KMS-11 (cell line): ENCODE results near the gene APCDD1L.

ENCODE experiments used
- H2AFZ ChIP-seq: fragments of 200-600 bp; sonication (generic); 2 replicates; pipeline ENCODE4 v1.6.1; 2016; ENCODE audit warnings: antibody characterized with exemption, mixed run types, low read depth
- H3K27ac ChIP-seq: fragments of 200-600 bp; sonication (generic); 2 replicates; pipeline ENCODE4 v1.6.1; 2016; ENCODE audit warnings: mild to moderate bottlenecking, mixed run types
- H3K27me3 ChIP-seq: fragments of 200-600 bp; sonication (generic); 2 replicates; pipeline ENCODE4 v1.6.1; 2017; ENCODE audit warnings: mild to moderate bottlenecking, low read depth, mixed run types, moderate library complexity; ENCODE audit not compliant: insufficient read depth
- H3K36me3 ChIP-seq: fragments of 200-600 bp; sonication (generic); 2 replicates; pipeline ENCODE4 v1.6.1; 2017; ENCODE audit warnings: mild to moderate bottlenecking, mixed run types; ENCODE audit not compliant: insufficient read depth
- H3K4me1 ChIP-seq: fragments of 200-600 bp; sonication (generic); 2 replicates; pipeline ENCODE4 v1.6.1; 2016; ENCODE audit warnings: mild to moderate bottlenecking, low read depth, mixed run types; ENCODE audit not compliant: poor library complexity, severe bottlenecking
- H3K4me2 ChIP-seq: fragments of 200-600 bp; sonication (generic); 2 replicates; pipeline ENCODE4 v1.7.0; 2016; ENCODE audit warnings: mild to moderate bottlenecking, mixed run types
- H3K4me3 ChIP-seq: fragments of 200-600 bp; sonication (generic); IDR thresholded peaks from 2 replicates; pipeline ENCODE4 v1.6.1; 2017; ENCODE audit warnings: low read depth, low read length, mixed read lengths; ENCODE audit not compliant: insufficient read depth
- H3K79me2 ChIP-seq: fragments of 200-600 bp; sonication (generic); 2 replicates; pipeline ENCODE4 v1.6.1; 2016; ENCODE audit warnings: low read depth, mixed run types; ENCODE audit not compliant: insufficient read depth
- H3K9ac ChIP-seq: fragments of 200-600 bp; sonication (generic); 2 replicates; pipeline ENCODE4 v1.6.1; 2016; ENCODE audit warnings: mild to moderate bottlenecking, mixed run types
- H4K20me1 ChIP-seq: fragments of 200-600 bp; sonication (generic); 2 replicates; pipeline ENCODE4 v1.6.1; 2016; ENCODE audit warnings: mild to moderate bottlenecking, mixed run types; ENCODE audit not compliant: insufficient read depth
- TF ChIP-seq, protein P1 (sequence below): fragments of 200-600 bp; sonication (generic); conservative IDR thresholded peaks from 2 replicates; pipeline ENCODE4 v1.6.1; 2017; ENCODE audit warnings: low read depth, mild to moderate bottlenecking, antibody characterized with exemption, low read length, moderate library complexity, mixed read lengths

Gene APCDD1L

DNA sequence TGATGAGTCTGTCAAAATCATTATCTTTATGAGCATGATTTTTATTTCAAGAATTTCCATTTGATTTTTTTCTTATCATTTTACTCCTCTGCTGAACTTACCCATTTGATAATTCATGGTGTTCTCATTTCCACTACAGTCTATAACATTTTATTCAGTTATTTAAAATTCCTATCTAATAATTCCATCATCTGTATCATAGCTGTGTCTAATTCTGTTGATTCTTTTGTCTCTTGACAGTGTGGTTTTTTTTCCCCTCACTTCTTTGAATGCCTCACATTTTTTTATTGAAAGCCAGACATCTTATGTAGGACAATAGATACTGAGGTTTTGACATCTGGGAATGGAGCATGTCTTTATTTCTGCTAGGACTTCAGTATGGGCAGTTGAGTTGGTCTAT lies 16.5 kb upstream of the APCDD1L start:
- no peaks in the 10 kb centered on the region for H4K20me1 ChIP-seq
- H3K36me3 ChIP-seq, result no peaks in the 10 kb centered on the region
- H3K4me3 ChIP-seq, result no peak overlapping the region
- H3K9ac ChIP-seq, result no peak overlapping the region
- H3K27me3 ChIP-seq, result no peaks in the 10 kb centered on the region; the same call in 1 of the 2 replicates
- no peaks in the 10 kb centered on the region for H3K4me1 ChIP-seq
- H3K79me2 ChIP-seq, result no peaks in the 10 kb centered on the region
- H3K4me2 ChIP-seq, result no peak overlapping the region
- TF ChIP-seq, protein P1, sequence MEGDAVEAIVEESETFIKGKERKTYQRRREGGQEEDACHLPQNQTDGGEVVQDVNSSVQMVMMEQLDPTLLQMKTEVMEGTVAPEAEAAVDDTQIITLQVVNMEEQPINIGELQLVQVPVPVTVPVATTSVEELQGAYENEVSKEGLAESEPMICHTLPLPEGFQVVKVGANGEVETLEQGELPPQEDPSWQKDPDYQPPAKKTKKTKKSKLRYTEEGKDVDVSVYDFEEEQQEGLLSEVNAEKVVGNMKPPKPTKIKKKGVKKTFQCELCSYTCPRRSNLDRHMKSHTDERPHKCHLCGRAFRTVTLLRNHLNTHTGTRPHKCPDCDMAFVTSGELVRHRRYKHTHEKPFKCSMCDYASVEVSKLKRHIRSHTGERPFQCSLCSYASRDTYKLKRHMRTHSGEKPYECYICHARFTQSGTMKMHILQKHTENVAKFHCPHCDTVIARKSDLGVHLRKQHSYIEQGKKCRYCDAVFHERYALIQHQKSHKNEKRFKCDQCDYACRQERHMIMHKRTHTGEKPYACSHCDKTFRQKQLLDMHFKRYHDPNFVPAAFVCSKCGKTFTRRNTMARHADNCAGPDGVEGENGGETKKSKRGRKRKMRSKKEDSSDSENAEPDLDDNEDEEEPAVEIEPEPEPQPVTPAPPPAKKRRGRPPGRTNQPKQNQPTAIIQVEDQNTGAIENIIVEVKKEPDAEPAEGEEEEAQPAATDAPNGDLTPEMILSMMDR, result no peak
- H2AFZ ChIP-seq, result no peak overlapping the region
- H3K27ac ChIP-seq, result no peak overlapping the region

DNA sequence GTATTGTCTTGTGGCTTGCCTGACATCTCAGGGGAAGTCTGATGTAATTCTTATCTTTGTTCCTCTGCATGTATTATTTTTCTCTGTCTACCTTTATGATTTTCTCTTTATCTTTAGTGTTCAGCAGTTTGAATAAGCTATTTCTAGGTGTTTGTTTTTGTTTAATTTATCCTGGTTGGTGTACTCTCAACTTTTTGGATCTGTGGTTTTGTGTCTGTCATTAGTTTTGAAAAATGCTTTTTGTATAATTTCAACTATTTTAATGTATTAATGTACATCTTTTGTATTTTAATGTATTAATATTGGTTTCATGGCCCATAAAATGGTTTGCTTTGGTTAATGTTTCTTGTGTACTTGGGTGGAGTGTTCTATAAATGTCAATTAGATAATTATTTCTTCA lies 15.9 kb upstream of the APCDD1L start:
- Histone ChIP-seq H3K4me1 (no peaks in the 10 kb centered on the region), H3K27me3 (no peaks in the 10 kb centered on the region; the same call in 1 of the 2 replicates), H3K27ac (no peak overlapping the region), H2AFZ (no peak overlapping the region), H3K4me3 (no peak overlapping the region), H4K20me1 (no peaks in the 10 kb centered on the region), H3K79me2 (no peaks in the 10 kb centered on the region), H3K36me3 (no peaks in the 10 kb centered on the region), H3K4me2 (no peak overlapping the region), H3K9ac (no peak overlapping the region)
- TF ChIP-seq, protein P1, result no peak

DNA sequence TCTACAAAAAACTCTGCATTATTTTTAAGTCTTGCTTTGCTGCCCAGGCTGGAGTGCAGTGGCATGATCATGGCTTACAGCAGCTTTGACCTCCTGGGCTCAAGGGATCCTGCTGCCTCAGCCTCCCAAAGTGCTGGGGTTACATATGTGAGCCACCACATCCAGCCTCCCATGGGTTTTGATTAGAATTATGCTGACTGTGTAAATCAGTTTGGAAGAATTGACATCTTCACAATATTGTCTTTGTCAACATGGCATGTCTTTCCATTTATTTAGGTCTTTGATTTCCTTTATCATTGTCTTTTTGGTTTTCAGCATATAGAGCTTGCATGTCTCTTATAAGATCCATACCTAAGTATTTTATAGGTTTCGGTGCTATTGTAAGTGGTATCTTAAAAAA lies 13.2 kb upstream of the APCDD1L start:
- no peaks in the 10 kb centered on the region for H3K36me3 ChIP-seq
- no peaks in the 10 kb centered on the region; the same call in 1 of the 2 replicates for H3K27me3 ChIP-seq
- no peak overlapping the region for H3K27ac ChIP-seq

DNA sequence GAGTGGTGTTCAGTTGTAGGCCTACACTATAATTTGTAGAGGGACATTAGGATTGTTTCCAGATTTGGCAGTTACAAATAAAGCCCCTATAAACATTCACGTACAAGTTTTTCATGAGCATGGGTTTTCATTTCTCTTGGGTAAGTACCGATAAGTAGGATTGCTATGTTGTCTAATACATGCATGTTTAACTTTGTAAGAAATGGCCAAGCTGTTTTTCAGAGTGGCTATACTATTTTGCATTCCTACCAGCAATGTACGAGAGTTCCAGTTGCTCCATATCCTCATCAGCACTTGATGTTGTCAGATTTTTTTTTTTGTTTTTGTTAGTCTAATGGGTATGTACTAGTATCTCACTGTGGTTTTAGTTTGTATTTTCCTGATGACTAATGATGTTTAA lies 11.2 kb upstream of the APCDD1L start:
- Histone ChIP-seq H3K4me2 (no peak overlapping the region), H3K4me3 (no peak overlapping the region), H3K79me2 (no peaks in the 10 kb centered on the region), H2AFZ (no peak overlapping the region), H4K20me1 (no peaks in the 10 kb centered on the region), H3K9ac (no peak overlapping the region), H3K27me3 (no peaks in the 10 kb centered on the region; the same call in 1 of the 2 replicates), H3K36me3 (no peaks in the 10 kb centered on the region), H3K4me1 (no peaks in the 10 kb centered on the region), H3K27ac (no peak overlapping the region)
- TF ChIP-seq, protein P1, result no peak

More for the DNA sequence above, 13.2 kb upstream of the APCDD1L start:
- no peak overlapping the region for H3K4me3 ChIP-seq
- no peak overlapping the region for H2AFZ ChIP-seq
- no peak overlapping the region for H3K4me2 ChIP-seq
- no peaks in the 10 kb centered on the region for H3K79me2 ChIP-seq
- H4K20me1 ChIP-seq, result no peaks in the 10 kb centered on the region
- H3K4me1 ChIP-seq, result no peaks in the 10 kb centered on the region
- TF ChIP-seq, protein P1, result no peak
- no peak overlapping the region for H3K9ac ChIP-seq

DNA sequence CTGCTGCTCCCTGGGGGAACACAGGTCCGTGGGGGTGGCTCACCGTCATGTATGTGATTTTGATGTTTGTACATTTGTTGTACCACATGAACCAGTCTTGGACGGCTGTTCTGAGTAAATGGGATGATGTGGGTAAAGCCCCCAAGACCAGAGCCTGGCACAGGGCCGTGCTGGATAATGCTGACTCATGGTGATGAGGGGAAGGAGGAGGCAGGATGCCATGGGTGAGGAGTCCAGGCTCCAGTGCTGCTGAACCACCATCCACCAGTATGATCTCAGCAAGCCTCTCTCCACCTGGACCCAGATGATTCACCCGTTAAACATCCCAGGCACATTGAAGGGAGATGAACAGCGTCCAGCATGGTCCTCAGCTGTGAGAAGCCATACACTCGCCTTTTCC lies 9.6 kb upstream of the APCDD1L start:
- no peak overlapping the region for H3K4me3 ChIP-seq
- H4K20me1 ChIP-seq, result no peaks in the 10 kb centered on the region
- H3K9ac ChIP-seq, result no peak overlapping the region
- no peaks in the 10 kb centered on the region for H3K36me3 ChIP-seq
- TF ChIP-seq, protein P1, result no peak
- H3K4me1 ChIP-seq, result no peaks in the 10 kb centered on the region
- H3K79me2 ChIP-seq, result no peaks in the 10 kb centered on the region
- H2AFZ ChIP-seq, result no peak overlapping the region
- no peaks in the 10 kb centered on the region; the same call in 1 of the 2 replicates for H3K27me3 ChIP-seq
- no peak overlapping the region for H3K4me2 ChIP-seq
- H3K27ac ChIP-seq, result no peak overlapping the region
